SK-N-MC (cell line): ENCODE results near the gene FAM20C.

Source experiments
- EZH2 ChIP-seq: fragments of 200-600 bp; sonication (generic); IDR thresholded peaks from one replicate; pipeline ENCODE4 v1.6.1; 2017; ENCODE audit warnings: antibody characterized with exemption
- FOXP2 ChIP-seq: optimal IDR thresholded peaks from 2 replicates; pipeline ENCODE3; 2011; ENCODE audit warnings: mild to moderate bottlenecking, moderate library complexity; ENCODE audit not compliant: insufficient read depth; ENCODE audit errors: extremely low read length, control extremely low read depth
- POLR2AphosphoS5 ChIP-seq: IDR thresholded peaks from 2 replicates; pipeline ENCODE4 v1.6.1; 2012; ENCODE audit warnings: mild to moderate bottlenecking, low read depth, low read length, borderline replicate concordance

GRCh38 chr7:248732-249435 lies 56.5 kb downstream of the FAM20C start:
- TF ChIP-seq EZH2 (no peak), POLR2AphosphoS5 (no peak), FOXP2 (no peak)
